Liver (tissue), 9 donors: Measurements from ENCODE around the gene RAX2. TPM values are rescaled to one million over a fixed set of nuclear protein-coding genes. Genes with fewer than 3 reads are reported as not detected.
"Not testable (repeated sequence)": the region's sequence is repeated elsewhere in the genome, so short reads cannot be mapped to it uniquely, and the experiment has no call there.

Experiments
- DNase-seq: peaks from one replicate; pipeline ENCODE4 v3.0.0-alpha.2; 2017; ENCODE audit warnings: low spot score
- H3K27ac ChIP-seq, 2 donors: one replicate each; pipeline ENCODE4 v1.7.0; 2013; ENCODE audit warnings: inconsistent platforms in 2 of 2, low read length in 2 of 2, control low read depth in 1 of 2, low read depth in 1 of 2, mild to moderate bottlenecking in 1 of 2
- H3K27me3 ChIP-seq, 4 donors: one replicate each; pipeline versions ENCODE4 v1.6.1 to v1.7.0; 2013; ENCODE audit warnings: low read length in 3 of 4, inconsistent platforms in 1 of 4, mild to moderate bottlenecking in 1 of 4, moderate library complexity in 1 of 4; ENCODE audit not compliant: control insufficient read depth in 4 of 4, insufficient read depth in 4 of 4
- H3K36me3 ChIP-seq, 4 donors: one replicate each; pipeline versions ENCODE4 v1.6.1 to v1.7.0; 2013; ENCODE audit warnings: low read length in 3 of 4, mild to moderate bottlenecking in 3 of 4, low read depth in 1 of 4, moderate library complexity in 1 of 4; ENCODE audit not compliant: control insufficient read depth in 4 of 4, insufficient read depth in 3 of 4
- H3K4me1 ChIP-seq, 4 donors: one replicate each; pipeline versions ENCODE4 v1.6.1 to v1.7.0; 2013; ENCODE audit warnings: low read length in 3 of 4, mild to moderate bottlenecking in 3 of 4, moderate library complexity in 1 of 4; ENCODE audit not compliant: control insufficient read depth in 4 of 4, insufficient read depth in 4 of 4
- H3K4me3 ChIP-seq, 3 donors: one replicate each; pipeline versions ENCODE4 v1.6.1 to v1.7.0; 2013; ENCODE audit warnings: low read length in 3 of 3, control low read depth in 1 of 3, low read depth in 1 of 3, mild to moderate bottlenecking in 1 of 3
- H3K9ac ChIP-seq, 2 donors: one replicate each; pipeline ENCODE4 v1.7.0; 2013; ENCODE audit warnings: low read length in 2 of 2, mild to moderate bottlenecking in 2 of 2, moderate library complexity in 2 of 2, control low read depth in 1 of 2, low read depth in 1 of 2
- H3K9me3 ChIP-seq, 4 donors: one replicate each; pipeline versions ENCODE4 v1.6.1 to v1.7.0; 2013; ENCODE audit warnings: low read length in 3 of 4; ENCODE audit not compliant: control insufficient read depth in 4 of 4
- EGR1 ChIP-seq, 2 donors: IDR thresholded peaks; 2 replicates each; pipeline ENCODE4 v1.6.1; 2016 to 2018; ENCODE audit warnings: antibody characterized with exemption in 2 of 2, low read depth in 2 of 2
- FOXA1 ChIP-seq: IDR thresholded peaks from 2 replicates; pipeline ENCODE4 v1.6.1; 2016; ENCODE audit warnings: antibody characterized with exemption
- MAX ChIP-seq: IDR thresholded peaks from 2 replicates; pipeline ENCODE4 v1.6.1; 2016; ENCODE audit warnings: antibody characterized with exemption
- NR2F2 ChIP-seq: IDR thresholded peaks from 2 replicates; pipeline ENCODE4 v1.6.1; 2016; ENCODE audit warnings: antibody characterized with exemption
- RAD21 ChIP-seq, 2 donors: IDR thresholded peaks; 2 replicates each; pipeline ENCODE4 v1.6.1; 2016; ENCODE audit warnings: antibody characterized with exemption in 2 of 2, mild to moderate bottlenecking in 2 of 2
- REST ChIP-seq: IDR thresholded peaks from 2 replicates; pipeline ENCODE4 v1.6.1; 2016; ENCODE audit warnings: antibody characterized with exemption, mild to moderate bottlenecking
- TAF1 ChIP-seq: conservative IDR thresholded peaks from 2 replicates; pipeline ENCODE4 v1.6.1; 2016; ENCODE audit warnings: antibody characterized with exemption, mild to moderate bottlenecking
- YY1 ChIP-seq: IDR thresholded peaks from 2 replicates; pipeline ENCODE4 v1.6.1; 2016; ENCODE audit warnings: antibody characterized with exemption, mild to moderate bottlenecking
- WGBS: extraction: QIAGEN DNeasy Blood & Tissue Kit; methylation state at CpG from one replicate; pipeline ENCODE4 v1.1.7; 2013; 5-methylcytosine and 5-hydroxymethylcytosine counted together
- polyA plus RNA-seq, 2 donors: library from polyadenylated mRNA; stranded (reverse) in 1 of 2; unstranded in 1 of 2; fragments of 200-250 nt in 1 of 2; fragments of >200 nt in 1 of 2; fragmentation: Nextera tagmentation in 1 of 2; extraction: Ambion mirVana in 1 of 2; gene quantifications; one replicate each; pipeline versions ENCODE4 v1.2.1 to v1.2.3, GENCODE V29; 2013 to 2015
- total RNA-seq, 2 donors: library from RNA; depleted of rRNA; stranded (reverse); fragments of >200 nt; gene quantifications; one replicate each; pipeline ENCODE4 v1.2.3, GENCODE V29; 2014
- TF ChIP-seq, protein P1 (sequence below): IDR thresholded peaks from 2 replicates; pipeline ENCODE4 v1.6.1; 2016; ENCODE audit warnings: antibody characterized with exemption
- donor health status: healthy.
- donor health status: healthy.
- donor health status: healthy.
- donor health status: healthy.
- donor health status: healthy.

Gene RAX2
- total and polyA plus RNA-seq, 4 donors: not detected

DNA sequence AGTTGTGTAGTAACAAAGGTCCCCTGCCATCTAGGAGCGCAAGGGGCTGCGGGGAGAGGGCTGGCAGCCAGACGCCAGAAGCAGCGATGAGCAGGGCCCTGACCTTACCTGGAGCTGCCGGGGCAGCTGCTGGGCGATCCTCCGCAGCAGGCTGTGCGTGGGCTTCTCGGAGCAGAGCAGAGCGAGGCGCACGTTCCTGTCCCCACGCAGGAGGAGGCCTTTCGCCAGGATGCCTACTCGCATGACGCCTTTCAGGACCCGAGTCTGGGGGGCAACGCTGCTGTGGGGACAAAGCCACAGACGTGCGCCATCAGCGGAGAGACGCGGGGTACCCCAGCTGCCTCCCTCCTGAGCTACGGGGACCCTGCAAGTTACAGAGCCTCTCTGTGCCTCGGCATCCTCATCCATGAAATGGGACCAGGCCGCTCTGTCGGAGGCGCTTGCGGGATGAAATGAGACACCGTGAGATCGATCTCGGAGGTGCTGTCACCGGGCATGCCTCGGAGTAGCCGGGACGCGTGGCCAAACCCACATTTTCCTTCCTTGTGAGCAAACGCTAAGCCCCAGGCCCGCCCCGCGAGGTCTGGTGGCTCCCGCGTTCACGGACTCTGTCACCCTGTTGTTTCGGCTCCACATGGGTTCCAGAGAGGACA is 44.7 kb upstream of the RAX2 start:
- Histone ChIP-seq H3K36me3 (no peaks in the 10 kb centered on the region), H3K9ac (no peak overlapping the region), H3K4me3 (no peak overlapping the region), H3K9me3 (no peaks in the 10 kb centered on the region), H3K27me3 (no peaks in the 10 kb centered on the region), H3K4me1 (peaks cover 0 to 9% (median 1%) of the 10 kb centered on the region in 4 donors), H3K27ac (no peak overlapping the region)
- TF ChIP-seq YY1 (no peak), RAD21 (IDR thresholded peaks at IDR 0.05) (no peak)
- DNase-seq: no peak
- WGBS: 90% methylated on average over 45 of the region's 45 CpGs

DNA sequence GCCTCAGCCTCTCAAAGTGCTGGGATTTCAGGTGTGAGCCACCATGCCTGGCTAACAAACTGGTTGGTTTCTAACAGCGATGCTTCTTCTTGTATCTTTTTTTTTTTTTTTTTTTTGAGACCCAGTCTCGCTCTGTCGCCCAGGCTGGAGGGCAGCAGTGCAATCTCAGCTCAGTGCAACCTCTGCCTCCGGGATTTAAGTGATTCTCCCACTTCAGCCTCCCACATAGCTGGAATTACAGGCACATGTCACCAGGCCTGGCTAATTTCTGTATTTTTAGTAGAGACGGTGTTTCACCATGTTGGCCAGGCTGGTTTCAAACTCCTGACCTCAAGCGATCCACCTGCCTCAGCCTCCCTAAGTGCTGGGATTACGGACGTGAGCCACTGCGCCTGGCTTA is 44.1 kb upstream of the RAX2 start:
- not testable (repeated sequence) for H3K4me1 ChIP-seq, H3K36me3 ChIP-seq, H3K27ac ChIP-seq, H3K9ac ChIP-seq, DNase-seq, H3K4me3 ChIP-seq, H3K27me3 ChIP-seq, H3K9me3 ChIP-seq
- WGBS: 94% methylated on average over 9 of the region's 9 CpGs

DNA sequence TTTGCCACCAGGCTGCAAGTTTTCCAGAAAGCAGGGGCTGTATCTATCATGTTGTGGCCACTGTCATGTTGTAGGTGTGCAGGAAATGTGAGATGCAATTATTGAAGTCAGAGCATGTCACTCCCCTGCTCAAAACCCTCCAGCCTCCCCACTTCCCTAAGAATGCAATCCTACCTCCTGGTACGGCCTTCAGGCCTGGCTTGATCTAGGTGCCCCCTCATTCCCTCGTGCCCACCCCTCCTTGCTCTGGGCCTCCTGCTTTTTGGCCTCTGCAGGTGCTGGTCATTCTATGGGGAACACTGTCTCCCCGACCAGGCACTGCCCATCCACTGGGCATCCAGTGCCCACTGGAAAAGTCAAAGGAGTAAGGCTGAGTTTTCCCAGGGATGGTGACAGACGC is 42.6 kb upstream of the RAX2 start:
- H3K9me3 ChIP-seq: no peaks in the 10 kb centered on the region
- H3K4me3 ChIP-seq: no peak overlapping the region
- no peak overlapping the region for H3K9ac ChIP-seq
- 90% methylated on average over 4 of the region's 4 CpGs for WGBS
- peaks cover 0 to 9% (median 2%) of the 10 kb centered on the region in 4 donors for H3K4me1 ChIP-seq
- DNase-seq: no peak
- H3K27me3 ChIP-seq: no peaks in the 10 kb centered on the region
- no peak overlapping the region for H3K27ac ChIP-seq
- TF ChIP-seq MAX (no peak), TAF1 (no peak), EGR1 (IDR thresholded peaks at IDR 0.05; ENCODE audit: low read depth in 2 of 2) (no peak), NR2F2 (no peak), REST (no peak), YY1 (no peak), FOXA1 (no peak)
- TF ChIP-seq, protein P1, sequence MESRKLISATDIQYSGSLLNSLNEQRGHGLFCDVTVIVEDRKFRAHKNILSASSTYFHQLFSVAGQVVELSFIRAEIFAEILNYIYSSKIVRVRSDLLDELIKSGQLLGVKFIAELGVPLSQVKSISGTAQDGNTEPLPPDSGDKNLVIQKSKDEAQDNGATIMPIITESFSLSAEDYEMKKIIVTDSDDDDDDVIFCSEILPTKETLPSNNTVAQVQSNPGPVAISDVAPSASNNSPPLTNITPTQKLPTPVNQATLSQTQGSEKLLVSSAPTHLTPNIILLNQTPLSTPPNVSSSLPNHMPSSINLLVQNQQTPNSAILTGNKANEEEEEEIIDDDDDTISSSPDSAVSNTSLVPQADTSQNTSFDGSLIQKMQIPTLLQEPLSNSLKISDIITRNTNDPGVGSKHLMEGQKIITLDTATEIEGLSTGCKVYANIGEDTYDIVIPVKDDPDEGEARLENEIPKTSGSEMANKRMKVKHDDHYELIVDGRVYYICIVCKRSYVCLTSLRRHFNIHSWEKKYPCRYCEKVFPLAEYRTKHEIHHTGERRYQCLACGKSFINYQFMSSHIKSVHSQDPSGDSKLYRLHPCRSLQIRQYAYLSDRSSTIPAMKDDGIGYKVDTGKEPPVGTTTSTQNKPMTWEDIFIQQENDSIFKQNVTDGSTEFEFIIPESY: no peak
- no peaks in the 10 kb centered on the region for H3K36me3 ChIP-seq
